ENCODE results near the gene GLIS1. TPM values are rescaled to one million over a fixed set of nuclear protein-coding genes. Genes with fewer than 3 reads are reported as not detected.

The GLIS1 gene
- total RNA-seq, 1 experiment from 2014 or later, result 0.24 TPM

DNA sequence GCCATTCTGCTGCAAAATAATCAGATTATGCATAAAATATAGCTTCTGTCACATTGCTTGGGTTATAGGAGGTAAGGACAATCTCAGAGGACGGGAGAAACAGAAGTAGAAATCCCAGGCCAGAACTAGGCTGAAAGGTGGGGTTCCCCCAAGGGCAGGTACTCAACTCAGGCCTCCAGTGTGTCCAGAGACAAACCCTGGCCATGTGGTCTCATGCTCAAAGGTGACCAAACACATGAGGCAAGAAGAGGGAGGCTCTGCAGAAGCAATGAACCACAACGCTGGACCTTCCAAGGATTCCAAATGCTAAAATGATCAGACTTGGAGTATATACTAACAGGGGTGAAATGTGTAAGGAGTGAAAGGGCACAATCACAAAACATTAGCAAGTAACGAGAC is 176.0 kb downstream of the GLIS1 start:
- POLR2A ChIA-PET, result interaction anchor here (0.9 kb wide), 1 partner anchor 14 kb away, joined by 5 read pairs; no protein-coding TSS in a partner anchor
- Mint-ChIP-seq H3K4me1 (peaks cover 9% of the 10 kb centered on the region; the same call in 1 of the 2 replicates), H3K27ac (no peak overlapping the region), H3K27me3 (ENCODE audit: low read depth) (peaks cover 10% of the 10 kb centered on the region), H3K4me3 (no peak overlapping the region), H3K36me3 (peaks cover 14% of the 10 kb centered on the region), H3K9me3 (peaks cover 22% of the 10 kb centered on the region)
- CTCF ChIA-PET, result interaction anchor here (1.2 kb wide), 1 partner anchor 14 kb away, joined by 3 read pairs; no protein-coding TSS in a partner anchor
- no peak for ATAC-seq
- TF ChIP-seq, protein P1, sequence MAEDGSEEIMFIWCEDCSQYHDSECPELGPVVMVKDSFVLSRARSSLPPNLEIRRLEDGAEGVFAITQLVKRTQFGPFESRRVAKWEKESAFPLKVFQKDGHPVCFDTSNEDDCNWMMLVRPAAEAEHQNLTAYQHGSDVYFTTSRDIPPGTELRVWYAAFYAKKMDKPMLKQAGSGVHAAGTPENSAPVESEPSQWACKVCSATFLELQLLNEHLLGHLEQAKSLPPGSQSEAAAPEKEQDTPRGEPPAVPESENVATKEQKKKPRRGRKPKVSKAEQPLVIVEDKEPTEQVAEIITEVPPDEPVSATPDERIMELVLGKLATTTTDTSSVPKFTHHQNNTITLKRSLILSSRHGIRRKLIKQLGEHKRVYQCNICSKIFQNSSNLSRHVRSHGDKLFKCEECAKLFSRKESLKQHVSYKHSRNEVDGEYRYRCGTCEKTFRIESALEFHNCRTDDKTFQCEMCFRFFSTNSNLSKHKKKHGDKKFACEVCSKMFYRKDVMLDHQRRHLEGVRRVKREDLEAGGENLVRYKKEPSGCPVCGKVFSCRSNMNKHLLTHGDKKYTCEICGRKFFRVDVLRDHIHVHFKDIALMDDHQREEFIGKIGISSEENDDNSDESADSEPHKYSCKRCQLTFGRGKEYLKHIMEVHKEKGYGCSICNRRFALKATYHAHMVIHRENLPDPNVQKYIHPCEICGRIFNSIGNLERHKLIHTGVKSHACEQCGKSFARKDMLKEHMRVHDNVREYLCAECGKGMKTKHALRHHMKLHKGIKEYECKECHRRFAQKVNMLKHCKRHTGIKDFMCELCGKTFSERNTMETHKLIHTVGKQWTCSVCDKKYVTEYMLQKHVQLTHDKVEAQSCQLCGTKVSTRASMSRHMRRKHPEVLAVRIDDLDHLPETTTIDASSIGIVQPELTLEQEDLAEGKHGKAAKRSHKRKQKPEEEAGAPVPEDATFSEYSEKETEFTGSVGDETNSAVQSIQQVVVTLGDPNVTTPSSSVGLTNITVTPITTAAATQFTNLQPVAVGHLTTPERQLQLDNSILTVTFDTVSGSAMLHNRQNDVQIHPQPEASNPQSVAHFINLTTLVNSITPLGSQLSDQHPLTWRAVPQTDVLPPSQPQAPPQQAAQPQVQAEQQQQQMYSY (CRISPR knock-in tag; IDR thresholded peaks at IDR 0.05), result no peak
- TF ChIP-seq, protein P2, sequence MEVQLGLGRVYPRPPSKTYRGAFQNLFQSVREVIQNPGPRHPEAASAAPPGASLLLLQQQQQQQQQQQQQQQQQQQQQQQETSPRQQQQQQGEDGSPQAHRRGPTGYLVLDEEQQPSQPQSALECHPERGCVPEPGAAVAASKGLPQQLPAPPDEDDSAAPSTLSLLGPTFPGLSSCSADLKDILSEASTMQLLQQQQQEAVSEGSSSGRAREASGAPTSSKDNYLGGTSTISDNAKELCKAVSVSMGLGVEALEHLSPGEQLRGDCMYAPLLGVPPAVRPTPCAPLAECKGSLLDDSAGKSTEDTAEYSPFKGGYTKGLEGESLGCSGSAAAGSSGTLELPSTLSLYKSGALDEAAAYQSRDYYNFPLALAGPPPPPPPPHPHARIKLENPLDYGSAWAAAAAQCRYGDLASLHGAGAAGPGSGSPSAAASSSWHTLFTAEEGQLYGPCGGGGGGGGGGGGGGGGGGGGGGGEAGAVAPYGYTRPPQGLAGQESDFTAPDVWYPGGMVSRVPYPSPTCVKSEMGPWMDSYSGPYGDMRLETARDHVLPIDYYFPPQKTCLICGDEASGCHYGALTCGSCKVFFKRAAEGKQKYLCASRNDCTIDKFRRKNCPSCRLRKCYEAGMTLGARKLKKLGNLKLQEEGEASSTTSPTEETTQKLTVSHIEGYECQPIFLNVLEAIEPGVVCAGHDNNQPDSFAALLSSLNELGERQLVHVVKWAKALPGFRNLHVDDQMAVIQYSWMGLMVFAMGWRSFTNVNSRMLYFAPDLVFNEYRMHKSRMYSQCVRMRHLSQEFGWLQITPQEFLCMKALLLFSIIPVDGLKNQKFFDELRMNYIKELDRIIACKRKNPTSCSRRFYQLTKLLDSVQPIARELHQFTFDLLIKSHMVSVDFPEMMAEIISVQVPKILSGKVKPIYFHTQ (CRISPR knock-in tag; IDR thresholded peaks at IDR 0.05), result no peak
- TF ChIP-seq, protein P3, sequence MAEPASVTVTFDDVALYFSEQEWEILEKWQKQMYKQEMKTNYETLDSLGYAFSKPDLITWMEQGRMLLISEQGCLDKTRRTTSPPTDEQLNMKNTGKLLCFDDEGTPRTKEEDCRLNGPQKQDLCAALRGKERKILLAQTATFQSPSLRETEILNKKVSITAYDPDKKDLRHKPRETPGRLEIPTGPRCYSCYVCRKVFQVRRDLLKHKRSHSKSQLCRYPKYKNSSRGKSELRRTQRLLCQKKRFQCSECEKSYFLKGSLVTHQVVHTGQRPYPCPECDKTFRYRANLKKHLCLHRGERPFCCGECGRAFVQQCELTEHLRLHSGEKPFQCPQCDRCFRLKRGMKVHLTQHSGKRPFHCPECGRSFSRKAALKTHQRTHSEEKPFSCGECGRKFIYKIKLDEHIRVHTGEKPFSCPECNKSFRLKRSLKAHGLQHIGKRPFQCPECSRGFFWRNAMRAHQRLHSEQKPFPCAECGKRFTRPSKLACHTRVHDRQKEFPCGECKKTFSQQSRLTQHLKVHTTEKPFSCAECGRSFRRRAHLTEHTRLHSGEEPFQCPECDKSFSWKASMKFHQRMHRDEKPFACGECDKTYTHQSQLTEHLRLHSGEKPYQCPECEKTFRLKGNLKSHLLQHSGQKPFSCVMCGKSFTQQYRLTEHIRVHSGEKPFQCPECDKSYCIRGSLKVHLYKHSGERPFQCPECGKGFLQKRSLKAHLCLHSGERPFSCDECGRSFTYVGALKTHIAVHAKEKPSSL (CRISPR knock-in tag; conservative IDR thresholded peaks at IDR 0.05), result no peak
- TF ChIP-seq TEAD1 (CRISPR knock-in tag; IDR thresholded peaks at IDR 0.05) (no peak), CBFB (CRISPR knock-in tag; IDR thresholded peaks at IDR 0.05; ENCODE audit: low read depth) (no peak), FOXP1 (CRISPR knock-in tag; IDR thresholded peaks at IDR 0.05; ENCODE audit: borderline replicate concordance) (no peak), ZNF416 (CRISPR knock-in tag; IDR thresholded peaks at IDR 0.05) (no peak), CREM (CRISPR knock-in tag; IDR thresholded peaks at IDR 0.05) (no peak), ZNF423 (CRISPR knock-in tag; IDR thresholded peaks at IDR 0.05) (no peak), NR1H2 (CRISPR knock-in tag; IDR thresholded peaks at IDR 0.05) (no peak)
- TF ChIP-seq, protein P4, sequence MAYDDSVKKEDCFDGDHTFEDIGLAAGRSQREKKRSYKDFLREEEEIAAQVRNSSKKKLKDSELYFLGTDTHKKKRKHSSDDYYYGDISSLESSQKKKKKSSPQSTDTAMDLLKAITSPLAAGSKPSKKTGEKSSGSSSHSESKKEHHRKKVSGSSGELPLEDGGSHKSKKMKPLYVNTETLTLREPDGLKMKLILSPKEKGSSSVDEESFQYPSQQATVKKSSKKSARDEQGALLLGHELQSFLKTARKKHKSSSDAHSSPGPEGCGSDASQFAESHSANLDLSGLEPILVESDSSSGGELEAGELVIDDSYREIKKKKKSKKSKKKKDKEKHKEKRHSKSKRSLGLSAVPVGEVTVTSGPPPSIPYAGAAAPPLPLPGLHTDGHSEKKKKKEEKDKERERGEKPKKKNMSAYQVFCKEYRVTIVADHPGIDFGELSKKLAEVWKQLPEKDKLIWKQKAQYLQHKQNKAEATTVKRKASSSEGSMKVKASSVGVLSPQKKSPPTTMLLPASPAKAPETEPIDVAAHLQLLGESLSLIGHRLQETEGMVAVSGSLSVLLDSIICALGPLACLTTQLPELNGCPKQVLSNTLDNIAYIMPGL (CRISPR knock-in tag; IDR thresholded peaks at IDR 0.05), result no peak
- TF ChIP-seq, protein P5, sequence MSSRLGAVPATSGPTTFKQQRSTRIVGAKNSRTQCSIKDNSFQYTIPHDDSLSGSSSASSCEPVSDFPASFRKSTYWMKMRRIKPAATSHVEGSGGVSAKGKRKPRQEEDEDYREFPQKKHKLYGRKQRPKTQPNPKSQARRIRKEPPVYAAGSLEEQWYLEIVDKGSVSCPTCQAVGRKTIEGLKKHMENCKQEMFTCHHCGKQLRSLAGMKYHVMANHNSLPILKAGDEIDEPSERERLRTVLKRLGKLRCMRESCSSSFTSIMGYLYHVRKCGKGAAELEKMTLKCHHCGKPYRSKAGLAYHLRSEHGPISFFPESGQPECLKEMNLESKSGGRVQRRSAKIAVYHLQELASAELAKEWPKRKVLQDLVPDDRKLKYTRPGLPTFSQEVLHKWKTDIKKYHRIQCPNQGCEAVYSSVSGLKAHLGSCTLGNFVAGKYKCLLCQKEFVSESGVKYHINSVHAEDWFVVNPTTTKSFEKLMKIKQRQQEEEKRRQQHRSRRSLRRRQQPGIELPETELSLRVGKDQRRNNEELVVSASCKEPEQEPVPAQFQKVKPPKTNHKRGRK (CRISPR knock-in tag; IDR thresholded peaks at IDR 0.05; ENCODE audit: borderline replicate concordance), result no peak
- DNase-seq (ENCODE audit: low spot score), result no peak
